WTC11 (cell line): ENCODE data around the gene NACC2. TPM values are rescaled to one million over a fixed set of nuclear protein-coding genes. Genes with fewer than 3 reads are reported as not detected.

Source experiments
- ATAC-seq: fragments of 200-7000 bp; cut with Tn5 transposase; 2 replicates; pipeline ENCODE4 v1.10.0; 2021; ENCODE audit warnings: mild to moderate bottlenecking, moderate library complexity
- CTCF ChIA-PET: fragments of 300-600 bp; sonication (Branson Sonifier 250); formaldehyde crosslinking; loops from one replicate; lab custom pipeline; 2021; ENCODE audit warnings: antibody characterized with exemption; lab: Charles Lee
- POLR2A ChIA-PET: fragments of 350-600 bp; sonication (Branson Sonifier 250); formaldehyde crosslinking; loops from one replicate; lab custom pipeline; 2021; ENCODE audit warnings: antibody characterized with exemption; lab: Charles Lee
- DNase-seq: peaks from one replicate; pipeline ENCODE4 v3.0.0; 2021; ENCODE audit warnings: low spot score
- H3K27ac Mint-ChIP-seq: 2 replicates; pipeline ENCODE4 v1.8.0; 2021; ENCODE audit warnings: mixed read lengths
- H3K27me3 Mint-ChIP-seq: 2 replicates; pipeline ENCODE4 v1.8.0; 2021; ENCODE audit warnings: low read depth, mild to moderate bottlenecking, moderate library complexity, mixed read lengths
- H3K36me3 Mint-ChIP-seq: 2 replicates; pipeline ENCODE4 v1.8.0; 2021; ENCODE audit warnings: mixed read lengths
- H3K4me1 Mint-ChIP-seq: 2 replicates; pipeline ENCODE4 v1.8.0; 2022; ENCODE audit warnings: mixed read lengths
- H3K4me3 Mint-ChIP-seq: 2 replicates; pipeline ENCODE4 v1.8.0; 2021; ENCODE audit warnings: mild to moderate bottlenecking, moderate library complexity, mixed read lengths
- H3K9me3 Mint-ChIP-seq: 2 replicates; pipeline ENCODE4 v1.8.0; 2021; ENCODE audit warnings: mixed read lengths
- ESRRA ChIP-seq: sonication (generic); formaldehyde crosslinking; IDR thresholded peaks from 2 replicates; pipeline ENCODE4 v1.8.1; 2022; ENCODE audit warnings: mild to moderate bottlenecking, missing genetic modification reagents, borderline replicate concordance
- FOXJ3 ChIP-seq: sonication (generic); formaldehyde crosslinking; IDR thresholded peaks from 2 replicates; pipeline ENCODE4 v1.9.0; 2021; ENCODE audit warnings: missing genetic modification reagents, mild to moderate bottlenecking, borderline replicate concordance
- FOXP1 ChIP-seq: sonication (generic); formaldehyde crosslinking; IDR thresholded peaks from 2 replicates; pipeline ENCODE4 v1.8.0; 2022; ENCODE audit warnings: missing genetic modification reagents, mild to moderate bottlenecking, moderate library complexity, borderline replicate concordance
- GRHL2 ChIP-seq: fragments of 250-450 bp; sonication (Bioruptor Pico); IDR thresholded peaks from 2 replicates; pipeline ENCODE4 v1.8.0; 2022; ENCODE audit warnings: mild to moderate bottlenecking, moderate library complexity; ENCODE audit not compliant: insufficient replicate concordance, severe bottlenecking
- GTF2I ChIP-seq: fragments of 250-450 bp; sonication (Bioruptor Pico); conservative IDR thresholded peaks from 2 replicates; pipeline ENCODE4 v1.4.0; 2021; ENCODE audit warnings: mild to moderate bottlenecking
- PRRX2 ChIP-seq: fragments of 250-450 bp; sonication (Bioruptor Pico); IDR thresholded peaks from 2 replicates; pipeline ENCODE4 v1.8.0; 2021; ENCODE audit warnings: mild to moderate bottlenecking
- RELA ChIP-seq: sonication (generic); formaldehyde crosslinking; IDR thresholded peaks from 2 replicates; pipeline ENCODE4 v1.8.1; 2022; ENCODE audit warnings: missing genetic modification reagents, mild to moderate bottlenecking, borderline replicate concordance
- SMAD3 ChIP-seq: sonication (generic); formaldehyde crosslinking; IDR thresholded peaks from 2 replicates; pipeline ENCODE4 v1.8.0; 2022; ENCODE audit warnings: missing genetic modification reagents, mild to moderate bottlenecking, borderline replicate concordance
- TEAD4 ChIP-seq: sonication (generic); formaldehyde crosslinking; IDR thresholded peaks from 2 replicates; pipeline ENCODE4 v1.8.0; 2022; ENCODE audit warnings: mild to moderate bottlenecking, missing genetic modification reagents
- TP53 ChIP-seq: sonication (generic); formaldehyde crosslinking; IDR thresholded peaks from 2 replicates; pipeline ENCODE4 v1.8.1; 2023; ENCODE audit warnings: mild to moderate bottlenecking, missing genetic modification reagents
- ZBTB21 ChIP-seq: sonication (generic); formaldehyde crosslinking; IDR thresholded peaks from 2 replicates; pipeline ENCODE4 v1.8.1; 2023; ENCODE audit warnings: mild to moderate bottlenecking, missing genetic modification reagents, borderline replicate concordance
- ZNF121 ChIP-seq: sonication (generic); formaldehyde crosslinking; IDR thresholded peaks from 2 replicates; pipeline ENCODE4 v1.8.0; 2023; ENCODE audit warnings: missing genetic modification reagents
- ZNF532 ChIP-seq: fragments of 250-450 bp; sonication (Bioruptor Pico); IDR thresholded peaks from 2 replicates; pipeline ENCODE4 v1.9.0; 2021; ENCODE audit warnings: mild to moderate bottlenecking, borderline replicate concordance
- ZNF671 ChIP-seq: fragments of 250-450 bp; sonication (Bioruptor Pico); IDR thresholded peaks from 2 replicates; pipeline ENCODE4 v1.8.0; 2021; ENCODE audit warnings: mild to moderate bottlenecking
- total RNA-seq: library from RNA; stranded (reverse); gene quantifications from 3 replicates; pipeline ENCODE4 v1.2.3, GENCODE V29; 2021
- TF ChIP-seq, protein P1 (sequence below): sonication (generic); formaldehyde crosslinking; IDR thresholded peaks from 2 replicates; pipeline ENCODE4 v1.8.0; 2022; ENCODE audit warnings: missing genetic modification reagents
- TF ChIP-seq, protein P2 (sequence below): sonication (generic); formaldehyde crosslinking; conservative IDR thresholded peaks from 2 replicates; pipeline ENCODE4 v1.8.1; 2022; ENCODE audit warnings: mild to moderate bottlenecking, missing genetic modification reagents

Gene NACC2
- total RNA-seq, 1 experiment from 2014 or later, result 17.1 TPM

DNA sequence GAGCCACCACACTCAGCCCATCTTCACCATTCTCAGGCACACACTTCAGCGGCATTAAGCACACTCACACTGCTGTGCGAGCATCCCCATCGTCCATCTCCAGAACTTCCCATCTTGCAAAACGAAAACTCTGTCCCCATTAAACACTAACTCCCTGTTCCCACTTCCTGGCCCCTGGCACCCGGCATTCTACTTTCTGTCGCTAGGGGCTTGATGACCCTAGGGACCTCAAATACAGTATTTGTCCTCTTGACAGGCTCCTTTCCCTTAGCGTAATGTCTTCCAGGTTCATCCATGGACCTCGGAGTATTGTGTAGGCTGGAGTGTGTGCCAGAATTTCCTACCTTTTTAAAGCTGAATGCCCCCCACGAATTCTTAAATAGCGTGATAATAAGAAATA, 119.3 kb downstream of the NACC2 start (continued):
- no peak for TF ChIP-seq FOXJ3
- no peak for TF ChIP-seq ZNF121

GRCh38 chr9:135974220-135974573, 120.9 kb downstream of the NACC2 start:
- ChIA-PET POLR2A (no interaction called here), CTCF (interaction anchor here (0.6 to 1.7 kb wide), 17 partner anchors 8 to 164 kb away, joined by 3 to 10 read pairs (median 4); partner anchors contain the start of genes NACC2 and UBAC1)
- ATAC-seq (no peak), DNase-seq (no peak)
- Mint-ChIP-seq H3K27me3 (no peaks in the 10 kb centered on the region), H3K27ac (no peak overlapping the region), H3K9me3 (no peaks in the 10 kb centered on the region), H3K36me3 (no peaks in the 10 kb centered on the region), H3K4me1 (0 out of 2 replicates have a peak, but pooled peaks cover 4% of the 10 kb centered on the region), H3K4me3 (no peak overlapping the region)
- TF ChIP-seq GTF2I (CRISPR knock-in tag), result no peak
- 0 out of 2 replicates have a peak, but pooled peaks have one; percentile 40 for TF ChIP-seq FOXP1

DNA sequence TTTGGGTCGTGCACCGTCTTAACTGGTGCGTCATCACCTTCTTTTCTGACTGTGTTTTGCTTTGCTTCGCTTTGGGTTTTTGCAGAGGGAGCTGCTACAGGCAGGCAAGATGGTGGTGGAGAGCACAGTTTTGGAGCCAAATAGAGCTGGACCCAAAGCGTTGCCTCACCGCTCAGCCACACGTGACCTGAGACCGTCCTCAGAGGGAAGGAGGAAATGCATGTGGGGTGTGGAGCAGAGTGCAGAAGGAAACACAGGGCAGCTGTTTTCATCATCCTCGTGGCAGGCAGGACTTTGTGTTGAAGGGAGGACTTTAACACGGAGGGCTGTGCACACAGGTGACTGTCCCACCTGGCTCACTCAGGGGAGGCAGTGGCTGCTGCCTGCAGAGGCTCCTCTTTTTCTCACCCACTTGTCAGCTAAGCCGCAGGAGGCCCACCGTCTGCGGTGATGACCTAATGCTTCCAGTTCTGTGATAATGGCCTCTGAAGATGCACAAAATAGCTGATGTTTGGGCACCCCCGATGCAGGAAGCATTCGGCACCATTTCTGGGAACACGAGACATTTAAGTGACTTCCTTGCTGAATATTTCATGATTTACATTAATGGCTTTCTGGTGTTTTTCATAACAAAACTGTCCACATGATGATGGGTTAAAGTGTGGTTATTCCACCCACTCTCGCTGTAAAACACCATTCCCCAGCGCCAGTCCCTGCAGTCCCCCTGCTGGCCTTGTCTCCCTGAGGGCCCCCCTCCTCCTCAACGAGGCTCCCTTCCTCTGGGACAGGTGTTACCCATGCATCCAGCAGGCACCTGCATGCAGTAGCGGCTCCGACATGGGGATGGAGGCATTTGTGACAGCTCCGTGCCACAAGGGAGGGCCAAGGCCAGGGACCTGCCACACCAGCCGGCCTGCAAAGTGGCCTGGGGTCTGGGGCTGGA, 121.5 kb downstream of the NACC2 start:
- Mint-ChIP-seq H3K9me3 (no peaks in the 10 kb centered on the region), H3K4me3 (no peak overlapping the region), H3K27ac (no peak overlapping the region), H3K4me1 (peaks cover 10% of the 10 kb centered on the region; the same call in 1 of the 2 replicates), H3K27me3 (no peaks in the 10 kb centered on the region), H3K36me3 (no peaks in the 10 kb centered on the region)
- POLR2A ChIA-PET, result no interaction called here
- ATAC-seq, result no peak
- no peak for TF ChIP-seq SMAD3 (CRISPR knock-in tag)
- no peak for DNase-seq
- CTCF ChIA-PET, result interaction anchor here (1.1 to 1.7 kb wide), 13 partner anchors 10 to 165 kb away, joined by 3 to 10 read pairs (median 4); partner anchors contain the start of genes NACC2 and UBAC1

- POLR2A ChIA-PET, result no interaction called here
- Mint-ChIP-seq H3K9me3 (no peaks in the 10 kb centered on the region), H3K4me3 (no peak overlapping the region), H3K36me3 (no peaks in the 10 kb centered on the region), H3K4me1 (peaks cover 19% of the 10 kb centered on the region), H3K27ac (no peak overlapping the region), H3K27me3 (no peaks in the 10 kb centered on the region)
- ATAC-seq, result peak; percentile 85
- peak; percentile 98 for DNase-seq
- CTCF ChIA-PET, result interaction anchor here (0.7 kb wide), 1 partner anchor 151 kb away, joined by 4 read pairs; no protein-coding TSS in a partner anchor
- TF ChIP-seq, protein P1, sequence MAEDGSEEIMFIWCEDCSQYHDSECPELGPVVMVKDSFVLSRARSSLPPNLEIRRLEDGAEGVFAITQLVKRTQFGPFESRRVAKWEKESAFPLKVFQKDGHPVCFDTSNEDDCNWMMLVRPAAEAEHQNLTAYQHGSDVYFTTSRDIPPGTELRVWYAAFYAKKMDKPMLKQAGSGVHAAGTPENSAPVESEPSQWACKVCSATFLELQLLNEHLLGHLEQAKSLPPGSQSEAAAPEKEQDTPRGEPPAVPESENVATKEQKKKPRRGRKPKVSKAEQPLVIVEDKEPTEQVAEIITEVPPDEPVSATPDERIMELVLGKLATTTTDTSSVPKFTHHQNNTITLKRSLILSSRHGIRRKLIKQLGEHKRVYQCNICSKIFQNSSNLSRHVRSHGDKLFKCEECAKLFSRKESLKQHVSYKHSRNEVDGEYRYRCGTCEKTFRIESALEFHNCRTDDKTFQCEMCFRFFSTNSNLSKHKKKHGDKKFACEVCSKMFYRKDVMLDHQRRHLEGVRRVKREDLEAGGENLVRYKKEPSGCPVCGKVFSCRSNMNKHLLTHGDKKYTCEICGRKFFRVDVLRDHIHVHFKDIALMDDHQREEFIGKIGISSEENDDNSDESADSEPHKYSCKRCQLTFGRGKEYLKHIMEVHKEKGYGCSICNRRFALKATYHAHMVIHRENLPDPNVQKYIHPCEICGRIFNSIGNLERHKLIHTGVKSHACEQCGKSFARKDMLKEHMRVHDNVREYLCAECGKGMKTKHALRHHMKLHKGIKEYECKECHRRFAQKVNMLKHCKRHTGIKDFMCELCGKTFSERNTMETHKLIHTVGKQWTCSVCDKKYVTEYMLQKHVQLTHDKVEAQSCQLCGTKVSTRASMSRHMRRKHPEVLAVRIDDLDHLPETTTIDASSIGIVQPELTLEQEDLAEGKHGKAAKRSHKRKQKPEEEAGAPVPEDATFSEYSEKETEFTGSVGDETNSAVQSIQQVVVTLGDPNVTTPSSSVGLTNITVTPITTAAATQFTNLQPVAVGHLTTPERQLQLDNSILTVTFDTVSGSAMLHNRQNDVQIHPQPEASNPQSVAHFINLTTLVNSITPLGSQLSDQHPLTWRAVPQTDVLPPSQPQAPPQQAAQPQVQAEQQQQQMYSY, result peak; percentile 68
- peak; percentile 99 for TF ChIP-seq TP53 (CRISPR knock-in tag)
- TF ChIP-seq, protein P2, sequence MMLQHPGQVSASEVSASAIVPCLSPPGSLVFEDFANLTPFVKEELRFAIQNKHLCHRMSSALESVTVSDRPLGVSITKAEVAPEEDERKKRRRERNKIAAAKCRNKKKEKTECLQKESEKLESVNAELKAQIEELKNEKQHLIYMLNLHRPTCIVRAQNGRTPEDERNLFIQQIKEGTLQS (CRISPR knock-in tag), result peak; percentile 81
- peak; percentile 99 for TF ChIP-seq TEAD4 (CRISPR knock-in tag)
- peak; percentile 99 for TF ChIP-seq RELA (CRISPR knock-in tag)
- peak; percentile 99 for TF ChIP-seq ESRRA (CRISPR knock-in tag)
- no peak for TF ChIP-seq GRHL2 (CRISPR knock-in tag)
- peak; percentile 100 for TF ChIP-seq SMAD3 (CRISPR knock-in tag)
- TF ChIP-seq ZBTB21 (CRISPR knock-in tag), result peak; percentile 97
- TF ChIP-seq ZNF671 (CRISPR knock-in tag), result no peak
- TF ChIP-seq PRRX2 (CRISPR knock-in tag), result peak; percentile 91; the same call in 1 of the 2 replicates
- no peak for TF ChIP-seq ZNF532
These were observed 123.2 kb downstream of the NACC2 start for GRCh38 chr9:135971892-135972291.
